GM12891 (cell line): ENCODE measurements around the gene CMKLR1.
A peak's percentile ranks its signal among the peaks of the same experiment; 100 is the strongest.

ENCODE experiments used
- DNase-seq: peaks from one replicate; pipeline ENCODE4 v3.0.0; 2011; ENCODE audit warnings: low spot score; ENCODE audit not compliant: insufficient read length
- FAIRE-seq: peaks from 2 replicates; lab custom pipeline; 2011; peaks lifted over from hg19 to GRCh38; lab: Jason Lieb, UNC
- PAX5 ChIP-seq: IDR thresholded peaks from 2 replicates; pipeline ENCODE4 v1.6.1; 2011; ENCODE audit warnings: low read length, moderate library complexity, mild to moderate bottlenecking; ENCODE audit not compliant: insufficient read depth, severe bottlenecking
- POLR2A ChIP-seq: IDR thresholded peaks from 2 replicates; pipeline ENCODE4 v1.6.1; 2011; ENCODE audit warnings: low read depth, low read length, control low read depth
- POLR2AphosphoS5 ChIP-seq: IDR thresholded peaks from 2 replicates; pipeline ENCODE4 v1.6.1; 2011; ENCODE audit warnings: low read depth, low read length, control low read depth
- POU2F2 ChIP-seq: IDR thresholded peaks from 2 replicates; pipeline ENCODE4 v1.6.1; 2011; ENCODE audit warnings: low read depth, mild to moderate bottlenecking, control low read depth, low read length, moderate library complexity
- SPI1 ChIP-seq: IDR thresholded peaks from 2 replicates; pipeline ENCODE4 v1.6.1; 2011; ENCODE audit warnings: low read depth, low read length, control low read depth
- TAF1 ChIP-seq: IDR thresholded peaks from 2 replicates; pipeline ENCODE4 v1.6.1; 2011; ENCODE audit warnings: low read depth, low read length, control low read depth

The CMKLR1 gene

DNA sequence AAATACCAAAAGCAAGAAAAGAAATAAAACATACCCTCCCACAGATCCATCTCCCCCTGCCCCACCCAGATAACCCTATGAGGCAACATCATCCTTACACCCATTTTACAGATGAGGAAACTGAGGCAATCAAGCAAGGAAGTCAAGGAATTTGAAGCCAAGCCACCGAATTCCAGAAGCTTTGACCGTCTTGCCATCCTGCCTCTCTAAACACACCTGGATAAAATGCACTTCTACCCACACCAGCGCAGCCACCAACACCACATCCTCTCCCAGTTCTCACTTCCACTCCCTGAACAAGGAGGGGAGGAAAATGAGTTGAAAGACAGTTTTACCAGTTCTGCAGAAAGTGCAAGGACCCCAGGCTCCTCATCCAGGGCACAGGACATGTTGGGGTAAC is 13.6 kb downstream of the CMKLR1 start:
- TF ChIP-seq TAF1 (no peak), POU2F2 (no peak), SPI1 (0 out of 2 replicates have a peak, but pooled peaks have one; percentile 21), PAX5 (no peak)
- no peak for DNase-seq
- FAIRE-seq, result no peak

DNA sequence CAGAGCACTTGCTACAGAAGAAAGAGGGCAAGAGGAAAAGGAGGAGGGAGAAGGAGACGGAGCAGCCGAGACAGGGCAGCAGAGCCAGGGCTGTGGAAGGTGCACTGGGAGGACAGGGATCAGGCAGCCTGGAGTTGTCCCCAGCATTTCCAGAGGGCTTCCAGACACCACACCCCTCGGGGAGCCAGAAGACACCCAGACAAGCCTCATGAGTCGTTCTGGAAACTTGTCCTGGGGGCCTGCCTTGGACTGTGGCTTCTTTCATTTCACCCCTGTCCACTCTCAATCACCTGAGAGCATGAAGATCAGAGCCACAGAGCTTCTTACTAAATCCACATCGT is 14.1 kb downstream of the CMKLR1 start:
- FAIRE-seq, result no peak
- TF ChIP-seq SPI1, result no peak
- no peak for TF ChIP-seq POU2F2
- TF ChIP-seq TAF1, result no peak
- TF ChIP-seq PAX5, result no peak
- DNase-seq, result no peak

DNA sequence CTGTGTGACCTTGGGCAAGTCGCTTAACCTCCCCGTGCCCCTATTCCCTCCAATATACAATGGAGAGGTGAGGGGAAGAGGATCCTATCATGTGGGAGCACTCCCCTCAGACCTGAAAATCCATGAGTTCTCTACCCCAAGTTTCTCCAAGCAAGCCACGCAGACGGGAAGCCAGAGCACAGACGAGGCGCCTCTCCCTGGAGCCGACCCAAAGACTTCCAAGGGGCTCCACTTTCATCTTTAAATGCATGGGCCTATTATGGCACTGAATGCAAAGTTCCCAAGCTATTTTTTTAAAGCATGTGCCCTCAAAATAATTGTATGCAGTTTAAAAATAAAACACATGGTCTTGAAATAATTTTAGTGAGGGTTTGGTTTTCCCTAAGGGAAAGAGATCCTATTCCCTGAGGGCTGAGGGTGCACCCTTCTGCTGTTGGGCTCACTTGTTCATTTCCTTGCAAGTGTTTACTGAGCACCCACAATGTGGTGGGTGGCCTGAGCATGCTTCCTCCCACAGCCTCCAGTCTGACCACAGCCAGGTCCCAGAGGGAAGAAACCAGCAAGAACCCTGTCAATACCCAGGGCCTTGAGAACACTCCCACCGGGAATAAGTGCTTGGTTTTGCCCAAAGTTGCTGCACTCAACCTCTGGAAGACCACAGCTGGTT is 14.6 kb downstream of the CMKLR1 start:
- DNase-seq (no peak), FAIRE-seq (no peak)
- TF ChIP-seq PAX5 (no peak), POLR2A (no peak), TAF1 (no peak), POU2F2 (no peak), SPI1 (no peak), POLR2AphosphoS5 (no peak)

DNA sequence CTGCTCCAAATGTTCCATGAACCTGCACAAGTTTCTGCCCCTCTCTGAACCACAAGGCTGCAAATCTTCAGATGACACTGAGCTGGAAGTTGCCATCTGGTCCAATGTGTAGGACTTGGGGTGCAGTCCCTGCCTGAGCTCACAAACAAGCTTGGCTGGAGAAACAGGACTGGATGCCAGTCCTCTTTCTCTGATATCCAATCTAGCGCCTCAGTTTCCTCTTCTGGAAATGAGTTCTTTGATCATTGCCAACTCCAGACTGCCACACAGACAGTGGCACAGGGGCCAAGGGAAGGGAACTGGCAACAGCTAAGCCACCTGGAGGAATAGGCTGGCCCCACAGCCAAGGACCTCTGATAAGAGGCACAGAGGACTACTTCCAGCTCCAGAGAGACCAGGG is 15.5 kb downstream of the CMKLR1 start:
- DNase-seq, result no peak
- TF ChIP-seq SPI1 (no peak), POU2F2 (no peak), POLR2AphosphoS5 (no peak), TAF1 (no peak), PAX5 (no peak), POLR2A (no peak)
- no peak for FAIRE-seq

DNA sequence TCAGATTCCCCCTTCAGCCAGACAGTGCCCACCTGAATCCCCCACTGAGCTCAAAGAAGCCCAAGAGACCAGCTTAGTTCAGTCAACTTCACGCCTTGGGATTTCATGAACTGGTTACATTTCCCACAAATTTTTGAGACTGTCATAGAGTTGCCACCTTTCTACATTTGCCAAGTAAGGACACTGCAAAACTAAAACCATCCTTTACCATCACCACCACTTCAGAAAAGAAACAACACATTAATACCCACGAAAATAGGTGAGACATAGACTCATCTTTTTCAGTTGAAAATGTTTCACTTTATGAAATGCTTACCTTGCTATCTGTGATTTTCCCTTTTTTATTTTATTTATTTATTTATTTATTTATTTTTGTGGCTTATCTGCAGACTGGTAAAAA is 16.1 kb downstream of the CMKLR1 start:
- FAIRE-seq (no peak), DNase-seq (no peak)
- TF ChIP-seq TAF1, result no peak
- no peak for TF ChIP-seq POU2F2
- TF ChIP-seq POLR2AphosphoS5, result no peak
- TF ChIP-seq POLR2A, result no peak
- TF ChIP-seq SPI1, result no peak
- TF ChIP-seq PAX5, result no peak

DNA sequence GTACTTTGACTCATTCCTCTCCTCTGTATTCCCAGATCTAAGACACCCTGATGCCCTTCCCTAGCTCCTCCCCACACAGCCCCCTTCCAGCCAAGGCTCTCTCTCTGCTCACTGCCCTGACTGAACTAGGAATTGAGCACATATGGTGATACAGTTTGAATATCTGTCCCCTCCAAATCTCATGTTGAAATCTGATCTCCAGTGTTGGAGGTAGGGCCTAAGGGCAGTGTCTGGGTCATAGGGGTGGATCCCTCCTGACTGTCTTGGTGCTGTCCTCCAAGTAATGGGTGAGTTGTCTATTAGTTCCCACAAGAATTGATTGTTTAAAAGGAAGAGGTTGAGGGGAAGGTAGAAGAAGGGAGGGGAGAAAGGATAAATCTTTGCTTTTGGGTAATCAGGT is 17.4 kb downstream of the CMKLR1 start:
- DNase-seq (no peak), FAIRE-seq (peak; percentile 77)
- TF ChIP-seq POU2F2, result no peak

DNA sequence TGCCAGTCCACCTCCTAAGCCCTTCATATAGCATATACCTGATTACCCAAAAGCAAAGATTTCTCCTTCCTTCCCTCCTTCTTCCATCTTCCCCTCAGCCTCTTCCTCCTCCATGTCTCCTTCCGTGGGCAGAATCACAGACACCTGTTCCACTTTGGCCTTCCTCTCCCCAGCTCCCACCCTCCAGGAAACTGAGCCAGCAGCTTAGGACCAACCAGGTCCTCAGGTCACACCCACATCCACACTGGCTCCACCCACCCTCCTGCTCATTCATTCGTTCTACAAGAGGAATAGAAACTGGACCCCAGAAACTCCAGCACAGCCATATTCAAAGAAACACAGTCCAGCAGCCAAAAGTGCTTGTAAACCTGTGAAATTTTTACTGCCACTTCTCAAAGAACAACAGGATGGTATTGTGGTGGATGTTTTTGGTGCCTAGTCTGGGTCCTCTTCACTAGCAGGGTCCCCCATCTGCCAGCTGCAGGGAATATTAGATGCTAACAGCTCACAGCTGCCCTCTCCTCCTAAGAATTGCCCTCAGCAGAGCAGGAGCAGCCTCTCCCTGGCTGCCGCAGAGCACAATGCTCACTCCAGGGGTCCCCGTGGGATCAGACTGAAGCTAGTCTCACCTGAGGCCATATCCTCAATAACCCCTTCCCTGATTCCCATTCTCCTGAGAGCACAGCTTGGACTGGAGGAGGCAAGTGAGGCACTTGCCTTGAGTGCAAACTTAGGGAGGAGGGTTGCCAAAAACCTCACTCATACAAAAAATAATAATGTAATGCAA is 18.4 kb downstream of the CMKLR1 start:
- FAIRE-seq (peak; percentile 90), DNase-seq (peak; percentile 41)
- 0 out of 2 replicates have a peak, but pooled peaks have one; percentile 35 for TF ChIP-seq POLR2AphosphoS5
- TF ChIP-seq TAF1, result no peak
- no peak for TF ChIP-seq PAX5
- TF ChIP-seq POLR2A, result peak; percentile 68; the same call in 1 of the 2 replicates
- TF ChIP-seq POU2F2, result no peak
- peak; percentile 79 for TF ChIP-seq SPI1

DNA sequence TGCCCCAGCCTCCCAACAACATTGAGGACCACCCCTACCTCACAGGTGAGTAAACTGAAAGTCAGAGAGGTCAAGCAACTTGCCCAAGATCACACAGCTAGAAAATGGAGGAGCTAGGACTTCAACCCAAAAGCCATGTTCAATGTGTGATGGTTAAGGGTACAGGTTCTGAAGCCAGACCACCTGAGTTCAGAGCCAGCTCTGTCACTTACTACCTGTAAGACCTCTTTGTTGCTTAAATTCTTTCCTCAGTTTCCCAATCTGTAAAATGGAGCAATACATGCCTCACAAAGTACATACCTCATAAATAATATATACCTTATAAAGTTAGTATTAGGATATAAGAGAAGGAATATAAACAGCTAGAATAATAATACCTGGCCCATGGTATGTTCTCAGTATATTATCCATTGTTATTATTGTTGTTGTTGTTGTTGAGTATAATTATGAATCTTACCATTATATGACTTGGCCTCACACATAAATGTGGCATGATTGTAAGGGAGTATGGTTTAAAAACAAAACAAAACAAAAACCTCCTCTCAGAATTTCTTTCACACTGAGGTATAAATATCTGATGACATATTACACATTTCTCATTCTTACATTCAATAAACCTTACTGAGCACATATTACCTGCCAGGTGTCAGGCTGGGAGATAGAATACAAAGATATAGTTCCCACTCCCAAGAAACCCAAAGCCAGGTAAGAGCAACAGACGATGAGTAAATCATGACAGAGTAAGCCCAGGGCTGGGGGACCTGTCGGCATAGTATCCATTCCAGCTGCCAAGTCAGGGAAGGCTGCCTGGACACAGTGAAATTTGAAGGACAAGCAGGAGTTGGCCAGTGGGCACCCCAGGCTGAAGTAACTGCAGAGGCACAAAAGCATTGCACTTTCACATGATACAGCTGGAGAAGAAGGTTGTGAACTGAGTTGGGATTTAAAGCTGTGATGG is 19.6 kb downstream of the CMKLR1 start:
- TF ChIP-seq POU2F2 (no peak), TAF1 (no peak), POLR2A (no peak), POLR2AphosphoS5 (no peak; the same call in 1 of the 2 replicates), SPI1 (no peak), PAX5 (no peak)
- FAIRE-seq (no peak), DNase-seq (no peak)

DNA sequence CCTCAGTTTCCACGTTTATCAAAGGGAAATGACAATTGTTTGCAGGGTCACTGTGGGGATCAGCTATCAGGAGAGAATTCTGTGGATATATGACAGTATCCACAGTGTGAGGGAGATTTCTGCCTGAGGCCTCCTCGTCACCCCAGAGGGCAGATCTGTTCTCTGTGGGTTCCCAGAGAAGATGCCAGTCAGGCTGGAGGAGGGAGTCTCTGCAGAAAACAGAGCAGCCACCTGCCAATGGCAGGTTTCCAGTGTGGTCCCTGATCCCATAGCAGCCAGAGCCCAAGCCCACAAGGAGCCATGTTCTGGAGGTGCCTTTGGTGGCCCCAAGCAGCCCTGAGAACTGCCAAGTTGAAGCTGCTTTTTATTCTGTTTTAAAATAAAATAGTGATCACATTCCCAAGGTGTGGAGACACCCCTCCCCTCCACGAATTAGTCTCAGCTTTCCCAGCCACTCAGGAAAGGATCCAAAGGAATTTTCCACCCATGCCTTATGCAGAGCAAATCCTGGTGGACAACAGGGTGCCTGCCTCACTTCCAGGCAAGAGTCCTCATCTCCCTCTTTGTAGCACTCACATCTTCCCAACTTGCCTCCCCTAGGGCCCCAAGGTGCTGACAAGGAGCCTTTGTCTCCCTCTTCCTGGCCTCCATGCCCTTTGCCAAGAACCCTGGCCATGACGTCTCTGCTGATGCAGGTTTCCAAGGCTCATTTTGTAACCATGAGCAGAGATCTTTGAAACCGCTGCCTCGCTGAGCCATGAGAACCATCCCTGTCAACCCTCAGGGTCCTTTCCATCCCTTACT is 20.4 kb downstream of the CMKLR1 start:
- FAIRE-seq (no peak), DNase-seq (no peak)

More for the DNA sequence above, 20.4 kb downstream of the CMKLR1 start:
- TF ChIP-seq SPI1, result no peak
- no peak for TF ChIP-seq POU2F2
- no peak for TF ChIP-seq TAF1
- no peak for TF ChIP-seq PAX5
- no peak for TF ChIP-seq POLR2AphosphoS5
- TF ChIP-seq POLR2A, result no peak
